ENCODE data around the gene TMEM190.

Gene TMEM190

GRCh38 chr19:55372316-55373081 is 4.1 kb upstream of the TMEM190 start:
- DNase-seq: no peak

- DNase-seq: no peak
Measured at GRCh38 chr19:55373306-55373992, 3.2 kb upstream of the TMEM190 start.

GRCh38 chr19:55373993-55374757 is 2.5 kb upstream of the TMEM190 start:
- no peak for DNase-seq

GRCh38 chr19:55377356-55378131 is 918 bp downstream of the TMEM190 start:
- DNase-seq: no peak

GRCh38 chr19:55379174-55379573 is 2.5 kb downstream of the TMEM190 start:
- no peak for DNase-seq

GRCh38 chr19:55382013-55382412 is 5.4 kb downstream of the TMEM190 start:
- DNase-seq: no peak

GRCh38 chr19:55382522-55383054 is 6.0 kb downstream of the TMEM190 start:
- no peak for DNase-seq

- peak; percentile 40 for DNase-seq
Measured at GRCh38 chr19:55383279-55384130, 6.9 kb downstream of the TMEM190 start.

- DNase-seq: peak; percentile 59
Measured at GRCh38 chr19:55384131-55384919, 7.7 kb downstream of the TMEM190 start, which contains the start of gene TMEM238. Gene TMEM238 (minus strand): TSS chr19:55384292. CDS start chr19:55384259, 33 bp downstream.

GRCh38 chr19:55384920-55385723 is 8.5 kb downstream of the TMEM190 start:
- DNase-seq: peak; percentile 94

GRCh38 chr19:55385724-55386492 is 9.3 kb downstream of the TMEM190 start, which contains the start of gene RPL28:
Gene RPL28 (plus strand): TSS chr19:55385932. CDS start chr19:55386358, 426 bp downstream.
- DNase-seq: peak; percentile 95

GRCh38 chr19:55386493-55386971 is 9.9 kb downstream of the TMEM190 start:
- no peak for DNase-seq

GRCh38 chr19:55387736-55388497 is 11.3 kb downstream of the TMEM190 start:
- DNase-seq: no peak

GRCh38 chr19:55389386-55390317 is 13.0 kb downstream of the TMEM190 start:
- no peak for DNase-seq

GRCh38 chr19:55390461-55390880 is 13.8 kb downstream of the TMEM190 start:
- no peak for DNase-seq

GRCh38 chr19:55391191-55391670 is 14.6 kb downstream of the TMEM190 start:
- no peak for DNase-seq

Measured in NCI-H1092 treated with DMSO at 0.1 percent for 48 hours (cell line).